Endothelial cell of umbilical vein (primary cell): ENCODE data around the gene TP53RK.

Experiments
- EZH2 ChIP-seq: IDR thresholded peaks from 2 replicates; pipeline ENCODE4 v1.6.1; 2012; ENCODE audit warnings: borderline replicate concordance, low read depth, mild to moderate bottlenecking, moderate library complexity, low read length, inconsistent platforms; ENCODE audit not compliant: severe bottlenecking
- JUN ChIP-seq: IDR thresholded peaks from 2 replicates; pipeline ENCODE4 v1.6.1; 2011; ENCODE audit warnings: borderline replicate concordance, low read depth; ENCODE audit not compliant: insufficient read length, insufficient read depth
- MYC ChIP-seq: IDR thresholded peaks from one replicate; pipeline ENCODE4 v1.6.1; 2011; ENCODE audit warnings: mild to moderate bottlenecking, low read depth, low read length
- POLR2A ChIP-seq: IDR thresholded peaks from 2 replicates; pipeline ENCODE4 v1.6.1; 2012; ENCODE audit warnings: low read depth, mild to moderate bottlenecking, control low read depth, low read length
- POLR2AphosphoS5 ChIP-seq: IDR thresholded peaks from 2 replicates; pipeline ENCODE4 v1.6.1; 2012; ENCODE audit warnings: low read depth, mild to moderate bottlenecking, control low read depth, low read length, moderate library complexity; ENCODE audit not compliant: insufficient read depth
- TF ChIP-seq, protein P1 (sequence below), 2 donors: IDR thresholded peaks; 1 replicate in 1 of 2; 2 replicates in 1 of 2; pipeline ENCODE4 v1.5.1; 2011; ENCODE audit warnings: low read length in 2 of 2, mild to moderate bottlenecking in 2 of 2, moderate library complexity in 2 of 2, control low read depth in 1 of 2, inconsistent platforms in 1 of 2, low read depth in 1 of 2; ENCODE audit not compliant: insufficient read depth in 1 of 2; ENCODE audit errors: extremely low read depth in 1 of 2

DNA sequence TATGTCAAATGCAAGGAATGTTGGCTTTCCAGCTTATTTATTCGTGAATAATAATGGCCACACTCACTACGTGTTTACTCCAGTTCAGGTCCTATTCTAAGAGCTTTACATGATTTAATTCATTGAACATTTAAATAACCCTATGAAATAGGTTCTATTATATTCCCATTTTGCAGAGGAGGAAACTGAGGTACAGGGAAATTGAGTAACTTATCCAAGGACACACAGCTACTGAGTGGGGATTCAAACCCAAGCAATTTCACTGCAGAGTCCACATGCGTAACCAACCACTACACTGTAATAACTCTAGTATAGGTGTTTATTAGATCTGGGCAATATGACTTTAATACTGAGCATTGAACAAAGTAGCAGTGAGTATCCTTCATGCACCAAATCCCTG is 25.7 kb downstream of the TP53RK start:
- TF ChIP-seq, protein P1, sequence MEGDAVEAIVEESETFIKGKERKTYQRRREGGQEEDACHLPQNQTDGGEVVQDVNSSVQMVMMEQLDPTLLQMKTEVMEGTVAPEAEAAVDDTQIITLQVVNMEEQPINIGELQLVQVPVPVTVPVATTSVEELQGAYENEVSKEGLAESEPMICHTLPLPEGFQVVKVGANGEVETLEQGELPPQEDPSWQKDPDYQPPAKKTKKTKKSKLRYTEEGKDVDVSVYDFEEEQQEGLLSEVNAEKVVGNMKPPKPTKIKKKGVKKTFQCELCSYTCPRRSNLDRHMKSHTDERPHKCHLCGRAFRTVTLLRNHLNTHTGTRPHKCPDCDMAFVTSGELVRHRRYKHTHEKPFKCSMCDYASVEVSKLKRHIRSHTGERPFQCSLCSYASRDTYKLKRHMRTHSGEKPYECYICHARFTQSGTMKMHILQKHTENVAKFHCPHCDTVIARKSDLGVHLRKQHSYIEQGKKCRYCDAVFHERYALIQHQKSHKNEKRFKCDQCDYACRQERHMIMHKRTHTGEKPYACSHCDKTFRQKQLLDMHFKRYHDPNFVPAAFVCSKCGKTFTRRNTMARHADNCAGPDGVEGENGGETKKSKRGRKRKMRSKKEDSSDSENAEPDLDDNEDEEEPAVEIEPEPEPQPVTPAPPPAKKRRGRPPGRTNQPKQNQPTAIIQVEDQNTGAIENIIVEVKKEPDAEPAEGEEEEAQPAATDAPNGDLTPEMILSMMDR (IDR thresholded peaks at IDR 0.05; ENCODE audit: extremely low read depth in 1 of 2, insufficient read depth in 1 of 2, low read depth in 1 of 2, low read length in 2 of 2): no peak
- TF ChIP-seq EZH2 (no peak), JUN (no peak), POLR2A (no peak), POLR2AphosphoS5 (no peak), MYC (no peak)
